ENCODE measurements around the gene TNN.
"Not testable (repeated sequence)": the region's sequence is repeated elsewhere in the genome, so short reads cannot be mapped to it uniquely, and the experiment has no call there.

TNN gene

DNA sequence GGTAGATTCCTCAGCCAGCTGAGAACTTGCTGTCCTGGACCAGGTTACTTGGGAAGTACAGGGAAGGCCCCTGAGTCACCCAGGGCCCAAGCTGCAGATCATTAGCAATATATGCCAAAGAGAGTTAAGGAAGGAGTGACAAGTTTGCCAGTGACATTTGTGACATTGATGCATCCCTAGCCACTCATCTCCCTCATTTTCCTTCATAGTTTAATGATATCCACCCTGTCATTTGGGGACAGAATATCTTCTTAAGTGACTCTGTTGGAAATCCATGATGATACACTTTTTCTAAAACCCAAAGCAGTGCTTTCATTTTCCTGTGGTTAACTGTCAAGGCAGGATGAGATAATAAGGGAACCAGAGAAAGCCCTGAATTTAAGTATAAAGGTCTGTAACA lies 3.2 kb downstream of the TNN start:
- no peak for DNase-seq (ENCODE audit: low spot score)

DNA sequence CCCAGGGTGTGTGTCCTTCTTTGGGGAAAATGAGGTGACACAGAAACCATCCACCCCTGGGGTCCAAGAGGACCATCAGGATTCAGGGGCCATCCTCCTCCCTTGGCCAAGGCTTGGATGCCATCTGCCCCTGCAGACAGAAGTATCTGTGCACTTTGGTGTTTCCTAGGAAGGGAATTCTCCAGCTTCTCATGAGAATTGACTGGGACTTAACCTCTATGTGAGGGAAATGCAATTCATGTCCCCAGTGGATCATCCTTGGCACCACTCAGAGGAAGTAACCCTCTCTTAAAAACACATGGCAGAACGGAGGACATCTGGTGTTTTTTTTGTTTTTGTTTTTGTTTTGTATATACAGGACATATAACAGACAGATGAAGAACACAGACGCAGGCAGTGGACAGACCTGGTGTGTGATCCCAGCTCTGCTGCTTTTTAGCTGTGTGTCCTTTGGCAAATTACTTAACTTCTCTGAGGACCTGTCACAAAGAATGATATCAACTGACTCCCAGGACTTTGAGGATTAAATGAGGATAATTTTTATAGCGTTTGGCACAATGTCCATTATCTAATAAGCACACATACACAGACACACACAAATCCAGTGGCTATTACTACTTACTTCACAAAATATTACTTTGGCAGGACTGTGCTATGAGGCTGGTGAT lies 3.8 kb downstream of the TNN start:
- no peak for DNase-seq (ENCODE audit: low spot score)

DNA sequence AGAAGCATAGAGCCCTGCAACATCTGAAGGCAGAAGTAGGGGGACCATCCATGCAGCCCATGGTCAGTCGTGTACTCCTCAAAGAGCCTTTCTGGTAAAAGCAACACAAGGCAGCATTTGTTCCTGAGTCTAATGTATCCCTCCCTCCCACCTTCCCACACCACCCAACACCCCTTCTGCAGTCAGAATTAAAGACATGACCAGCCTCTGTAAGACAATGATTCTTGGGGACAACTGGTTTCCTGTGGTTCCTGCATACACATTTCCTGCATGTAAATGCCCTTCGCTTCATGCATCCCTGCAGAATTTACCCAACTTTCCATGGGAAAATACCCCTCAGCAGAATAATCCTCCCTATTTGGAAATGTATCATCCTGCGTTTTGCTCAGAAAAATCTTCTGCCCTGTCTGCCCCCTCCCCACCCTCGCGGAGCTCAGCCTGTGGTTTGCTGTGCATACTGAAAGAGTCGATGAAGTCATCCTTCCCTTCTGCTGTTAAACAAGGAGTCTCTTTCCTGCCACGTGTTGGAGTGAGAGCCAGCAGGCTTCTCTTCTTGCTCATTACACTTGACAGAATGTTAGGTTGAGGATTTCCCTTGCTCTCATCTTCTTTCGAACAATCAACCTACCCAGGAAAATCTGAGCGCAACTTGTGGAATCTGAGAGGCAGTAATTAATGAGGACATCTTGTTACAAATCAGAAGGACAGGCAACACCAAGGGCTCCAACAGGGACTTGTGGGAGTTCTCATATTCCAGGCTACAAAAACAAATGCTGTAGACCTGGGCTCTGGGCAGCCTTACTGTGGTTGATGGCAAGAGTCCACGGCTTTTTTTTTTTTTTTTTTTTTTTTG lies 4.7 kb downstream of the TNN start:
- DNase-seq (ENCODE audit: low spot score): peak; percentile 78

DNA sequence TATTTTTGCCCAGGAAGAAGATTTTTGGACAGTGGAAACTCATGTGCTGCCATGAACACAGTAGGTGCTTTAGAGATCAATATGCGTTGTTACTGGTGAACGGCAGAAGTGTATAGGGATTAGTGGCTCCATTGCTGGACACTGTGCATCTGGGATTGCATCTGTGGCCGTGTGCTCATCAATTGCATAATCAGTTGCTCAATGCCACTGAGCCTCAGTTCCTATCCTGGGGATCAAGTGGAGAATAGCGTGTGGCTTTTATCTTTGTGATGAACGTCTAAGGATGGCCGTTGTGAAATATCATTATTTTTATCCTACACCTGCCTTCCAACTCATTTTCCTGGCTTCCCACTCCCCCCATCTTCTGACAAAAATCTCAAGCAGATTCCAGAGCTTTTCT lies 5.4 kb downstream of the TNN start:
- no peak for DNase-seq (ENCODE audit: low spot score)

DNA sequence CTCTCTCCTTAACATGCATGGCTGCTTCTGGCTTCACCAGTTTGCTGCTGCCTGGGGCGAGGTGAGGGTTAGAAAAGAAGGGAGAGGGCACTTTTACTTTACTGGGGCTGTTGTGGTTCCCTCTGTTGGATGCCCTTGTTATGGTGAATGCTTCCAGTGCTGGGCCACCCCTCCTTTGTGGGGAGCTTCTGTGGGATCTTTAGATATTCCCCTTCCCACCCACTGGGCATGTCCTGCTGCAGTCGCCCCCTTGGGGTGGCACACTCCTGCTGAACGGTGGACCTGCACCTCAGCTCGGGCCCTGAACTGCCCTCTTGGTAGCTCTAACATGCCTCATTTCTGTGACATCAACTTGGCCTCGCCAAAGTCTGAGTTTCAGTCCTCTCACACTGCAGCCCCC lies 6.0 kb downstream of the TNN start:
- DNase-seq (ENCODE audit: low spot score): no peak

DNA sequence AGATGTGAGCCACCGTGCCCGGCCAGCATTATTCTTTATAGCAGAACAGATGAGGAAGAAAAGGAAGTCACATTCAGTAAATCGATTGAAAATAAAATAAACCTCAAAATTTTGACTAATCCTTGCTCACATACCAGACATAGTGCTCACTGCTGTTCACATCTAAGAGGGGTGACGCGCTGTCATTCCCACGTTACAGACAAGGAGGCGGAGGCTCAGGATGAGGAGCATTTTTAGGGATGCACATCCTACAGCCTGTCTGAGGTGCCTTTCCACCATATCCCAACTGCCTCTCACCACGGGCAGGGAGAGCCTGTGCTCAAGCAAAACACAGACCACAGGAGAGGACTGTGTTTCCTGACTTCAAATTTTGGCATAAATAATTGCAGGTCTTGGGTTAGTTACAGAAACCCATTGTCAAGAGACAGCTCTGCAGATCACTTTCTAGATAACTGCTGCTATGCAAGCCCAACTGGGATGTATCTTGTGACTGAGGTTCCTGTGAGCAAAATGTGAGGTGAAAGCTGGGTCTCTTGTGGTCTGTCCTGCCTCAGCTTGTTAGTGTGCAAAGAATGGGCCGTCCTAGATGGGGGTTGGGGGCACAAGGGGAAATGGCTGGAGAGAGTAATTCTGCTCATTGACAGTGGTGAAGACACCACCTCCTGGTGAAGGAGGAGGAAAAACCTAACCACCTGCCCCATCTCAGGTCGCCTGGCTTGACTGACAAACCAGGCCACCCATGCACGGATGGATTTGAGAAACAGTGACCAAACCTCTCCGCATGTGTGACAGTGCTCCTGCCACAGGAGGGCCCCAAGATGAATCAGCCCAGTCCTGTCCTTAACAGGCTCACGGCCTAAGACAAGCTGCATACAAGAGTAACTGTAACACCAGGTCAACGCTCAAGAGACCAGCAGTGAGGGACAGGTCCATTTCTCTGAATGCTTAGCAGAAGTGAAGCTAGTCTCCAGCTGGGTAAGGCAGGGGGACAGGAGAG lies 8.2 kb downstream of the TNN start:
- DNase-seq (ENCODE audit: low spot score): no peak

DNA sequence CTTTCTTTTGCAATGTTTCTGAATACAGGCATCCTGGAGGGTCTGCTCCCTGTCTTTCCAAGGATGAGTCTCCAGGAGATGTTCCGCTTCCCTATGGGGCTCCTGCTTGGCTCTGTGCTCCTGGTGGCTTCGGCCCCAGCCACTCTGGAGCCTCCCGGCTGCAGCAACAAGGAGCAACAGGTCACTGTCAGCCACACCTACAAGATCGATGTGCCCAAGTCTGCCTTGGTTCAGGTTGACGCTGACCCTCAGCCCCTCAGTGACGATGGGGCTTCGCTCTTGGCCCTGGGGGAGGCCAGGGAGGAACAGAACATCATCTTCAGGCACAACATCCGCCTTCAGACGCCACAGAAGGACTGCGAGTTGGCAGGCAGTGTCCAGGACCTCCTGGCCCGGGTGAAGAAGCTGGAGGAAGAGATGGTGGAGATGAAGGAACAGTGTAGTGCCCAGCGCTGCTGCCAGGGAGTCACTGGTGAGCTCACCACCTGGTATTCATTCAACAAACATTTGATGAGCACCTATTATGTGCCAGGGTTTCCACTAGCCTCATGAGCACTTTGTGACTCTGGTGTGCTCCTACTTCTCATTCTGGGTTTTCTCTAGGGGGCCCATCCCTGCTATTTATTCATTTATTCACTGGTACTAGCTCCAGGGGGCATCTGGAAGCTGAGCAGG lies 9.9 kb downstream of the TNN start:
- no peak for DNase-seq (ENCODE audit: low spot score)

DNA sequence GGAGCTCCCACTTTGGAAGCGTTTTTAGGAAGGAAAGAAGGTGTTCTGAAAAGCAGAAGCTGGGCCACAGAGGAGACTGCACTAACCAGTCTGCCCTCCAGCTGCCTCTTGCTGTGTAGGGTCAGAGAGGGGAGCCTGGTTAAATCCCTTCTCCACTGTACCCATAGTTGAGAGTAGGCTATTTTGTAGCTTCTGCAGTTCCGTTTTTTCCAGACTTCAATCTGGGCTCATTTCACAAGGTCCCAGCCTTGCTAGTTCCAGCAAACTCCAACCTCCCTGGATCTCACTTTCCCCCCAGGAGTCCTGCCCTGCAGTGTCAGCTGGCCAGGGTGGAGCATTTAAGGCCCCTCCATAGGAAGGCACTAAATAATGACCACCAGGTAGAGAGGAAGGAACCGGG lies 11.0 kb downstream of the TNN start:
- DNase-seq (ENCODE audit: low spot score): no peak

DNA sequence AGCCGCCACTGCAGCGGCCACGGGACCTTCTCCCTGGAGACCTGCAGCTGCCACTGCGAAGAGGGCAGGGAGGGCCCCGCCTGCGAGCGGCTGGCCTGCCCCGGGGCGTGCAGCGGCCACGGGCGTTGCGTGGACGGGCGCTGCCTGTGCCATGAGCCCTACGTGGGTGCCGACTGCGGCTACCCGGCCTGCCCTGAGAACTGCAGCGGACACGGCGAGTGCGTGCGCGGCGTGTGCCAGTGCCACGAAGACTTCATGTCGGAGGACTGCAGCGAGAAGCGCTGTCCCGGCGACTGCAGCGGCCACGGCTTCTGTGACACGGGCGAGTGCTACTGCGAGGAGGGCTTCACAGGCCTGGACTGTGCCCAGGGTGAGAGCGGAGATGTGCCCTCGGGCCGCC lies 11.7 kb downstream of the TNN start:
- DNase-seq (ENCODE audit: low spot score): no peak

DNA sequence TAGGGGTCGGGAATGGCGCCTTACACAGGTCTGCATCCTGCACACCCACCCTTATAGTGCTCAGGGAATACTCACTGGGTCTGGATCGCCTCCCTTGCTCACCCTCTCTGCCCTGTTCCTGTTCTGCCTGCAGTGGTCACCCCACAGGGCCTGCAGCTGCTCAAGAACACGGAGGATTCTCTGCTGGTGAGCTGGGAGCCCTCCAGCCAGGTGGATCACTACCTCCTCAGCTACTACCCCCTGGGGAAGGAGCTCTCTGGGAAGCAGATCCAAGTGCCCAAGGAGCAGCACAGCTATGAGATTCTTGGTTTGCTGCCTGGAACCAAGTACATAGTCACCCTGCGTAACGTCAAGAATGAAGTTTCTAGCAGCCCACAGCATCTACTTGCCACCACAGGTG lies 12.4 kb downstream of the TNN start:
- DNase-seq (ENCODE audit: low spot score): no peak

DNA sequence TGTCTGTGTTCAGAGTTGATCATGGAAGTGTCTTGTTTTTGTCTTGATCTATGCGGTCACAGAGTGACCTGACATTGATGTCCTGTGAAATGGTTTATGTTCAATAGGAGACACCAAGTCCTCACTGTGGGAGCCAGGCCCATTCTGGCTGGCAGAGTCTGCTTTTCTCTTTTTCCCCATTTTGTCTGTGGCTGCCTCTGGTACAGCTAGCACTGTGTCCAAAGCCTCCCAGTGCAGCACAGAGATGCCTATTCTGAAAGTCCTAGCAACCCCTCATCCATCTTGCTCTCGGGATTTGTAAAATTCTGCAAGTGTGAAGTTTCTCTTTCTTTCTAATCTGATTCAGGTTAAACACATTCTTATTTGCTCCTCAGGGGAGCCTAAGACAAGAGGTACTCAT lies 14.3 kb downstream of the TNN start:
- no peak for DNase-seq (ENCODE audit: low spot score)

DNA sequence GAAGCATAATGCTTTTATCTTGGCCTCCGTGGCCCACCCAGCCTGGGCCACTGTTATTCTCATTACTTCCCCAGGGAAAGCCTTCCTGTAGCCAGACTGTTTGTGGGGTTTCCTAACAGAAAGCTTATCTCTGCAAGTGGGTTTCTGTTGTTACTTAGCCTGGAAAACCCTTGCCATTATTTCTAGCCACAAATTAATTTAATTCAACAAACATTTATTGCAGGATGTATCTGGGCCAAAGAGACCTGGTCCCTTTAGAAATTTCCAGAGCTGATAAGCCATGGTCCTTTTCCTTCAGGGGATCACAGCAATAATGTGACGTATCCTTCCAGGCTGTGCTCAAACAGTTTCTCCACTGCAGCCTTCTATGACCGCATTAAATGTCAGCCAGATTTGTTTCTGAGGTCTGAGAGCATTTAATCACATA lies 20.9 kb downstream of the TNN start:
- no peak for DNase-seq (ENCODE audit: low spot score)

DNA sequence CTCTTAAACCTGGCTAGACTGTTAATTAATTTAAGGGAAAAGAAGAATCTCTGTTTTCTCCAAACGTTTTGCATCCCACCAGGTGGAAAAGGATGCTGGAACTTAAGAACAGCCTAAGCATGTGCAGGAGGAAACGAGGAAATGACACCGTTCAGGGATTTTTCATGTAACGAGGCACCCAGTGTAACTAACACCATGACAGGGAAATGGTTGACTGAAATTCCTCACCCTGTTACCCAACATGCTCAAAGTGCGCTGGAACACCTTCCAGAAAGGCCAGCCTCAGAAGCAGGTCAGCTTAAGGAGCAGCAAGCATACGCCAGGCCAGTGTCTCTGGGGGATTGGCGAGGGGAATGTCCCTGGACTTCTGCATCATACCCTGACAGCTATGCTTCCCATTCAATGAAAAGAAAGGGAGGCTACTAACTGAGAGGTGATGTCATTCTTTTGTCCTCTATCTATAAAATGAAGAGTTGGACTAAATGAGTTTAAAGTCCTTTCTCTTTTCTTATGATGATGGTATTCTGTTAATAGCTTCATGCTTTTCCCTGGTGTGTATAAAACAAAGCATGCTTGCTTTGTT lies 21.6 kb downstream of the TNN start:
- DNase-seq (ENCODE audit: low spot score): no peak

DNA sequence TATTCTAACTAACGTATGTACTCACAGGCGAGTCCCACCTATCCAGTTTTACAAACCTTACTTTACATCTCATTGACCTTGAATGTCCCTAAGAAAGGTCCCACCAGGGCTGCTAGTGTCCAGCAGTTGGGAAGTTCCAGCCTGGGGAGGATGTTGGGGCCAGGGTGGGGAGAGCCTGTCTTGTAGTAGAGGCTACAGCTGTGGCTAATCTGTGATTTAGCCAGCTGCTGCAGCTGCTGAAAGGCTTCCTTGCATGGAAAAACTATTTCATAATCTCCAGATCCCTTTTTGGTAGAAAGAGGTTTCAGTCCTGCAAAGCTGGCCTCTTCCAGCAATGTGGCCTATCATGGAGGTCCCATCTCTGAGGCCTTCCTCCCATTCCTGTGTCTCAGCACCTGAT lies 23.1 kb downstream of the TNN start:
- no peak for DNase-seq (ENCODE audit: low spot score)

DNA sequence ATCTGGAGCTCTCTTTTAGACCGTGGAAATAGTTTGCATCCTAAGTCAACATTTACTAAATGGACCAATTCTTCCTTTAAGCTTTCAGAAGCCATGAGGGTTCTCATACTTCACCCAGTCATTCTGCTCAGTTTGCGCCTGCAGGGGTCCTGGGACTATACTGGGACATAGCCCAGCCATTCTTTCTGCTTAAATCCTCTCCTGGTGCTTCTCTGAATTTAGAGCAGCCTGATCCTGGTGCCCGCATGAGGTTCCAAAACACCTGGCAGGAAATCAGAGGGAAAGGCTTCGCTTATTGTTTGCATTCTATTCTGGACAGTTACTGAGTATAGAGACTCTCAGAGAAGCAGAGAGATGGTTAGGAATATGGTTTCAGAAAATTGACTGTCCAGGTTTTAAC lies 27.0 kb downstream of the TNN start:
- no peak for DNase-seq (ENCODE audit: low spot score)

DNA sequence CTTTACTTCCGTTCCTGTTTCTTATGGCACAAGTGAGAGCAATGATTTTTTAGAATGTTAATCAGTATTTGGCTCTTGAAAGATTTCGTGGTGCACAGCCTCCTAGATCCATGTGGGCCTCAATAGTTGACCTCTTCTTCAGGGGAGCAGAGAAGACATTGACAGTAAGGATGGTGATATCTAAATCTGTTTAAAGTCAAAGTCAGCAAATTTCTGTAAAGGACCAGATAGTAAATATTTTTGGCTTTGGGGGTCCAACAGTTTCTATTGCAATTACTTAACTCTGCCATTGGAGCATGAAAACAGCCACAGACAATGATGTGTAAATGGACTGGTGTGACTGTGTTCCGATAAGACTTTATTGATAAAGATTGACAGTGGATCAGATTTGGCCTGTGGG lies 27.4 kb downstream of the TNN start:
- DNase-seq (ENCODE audit: low spot score): no peak

DNA sequence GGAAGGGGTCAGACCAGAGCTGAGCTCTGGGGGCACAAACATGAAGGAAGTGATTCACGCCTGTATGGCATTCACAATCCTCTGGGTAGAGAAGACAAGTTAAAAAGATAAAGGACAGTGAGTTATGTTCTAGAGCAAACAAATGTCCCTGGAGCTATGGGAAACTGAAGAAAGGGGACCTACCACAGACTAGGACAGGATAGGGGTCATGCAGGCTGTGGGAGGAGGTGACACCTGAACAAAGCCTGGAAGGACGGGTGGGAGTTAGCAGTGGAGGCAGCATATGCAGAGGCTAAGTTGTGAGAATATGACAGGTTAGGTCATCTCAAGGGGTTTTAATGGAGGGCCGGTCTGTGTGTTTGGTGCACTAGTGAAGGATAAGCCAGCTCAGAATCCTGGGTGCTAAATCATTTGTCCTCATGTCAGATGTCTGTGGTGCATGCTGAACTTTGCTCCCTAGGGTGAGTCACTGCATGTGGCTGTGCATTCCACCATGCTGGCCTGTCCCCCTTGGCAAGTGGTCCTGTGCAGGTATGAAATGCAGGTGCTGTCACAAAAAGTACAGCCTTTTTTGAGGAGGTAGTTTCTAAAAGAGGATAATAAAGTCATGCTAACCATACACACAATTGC lies 28.5 kb downstream of the TNN start:
- DNase-seq (ENCODE audit: low spot score): no peak

DNA sequence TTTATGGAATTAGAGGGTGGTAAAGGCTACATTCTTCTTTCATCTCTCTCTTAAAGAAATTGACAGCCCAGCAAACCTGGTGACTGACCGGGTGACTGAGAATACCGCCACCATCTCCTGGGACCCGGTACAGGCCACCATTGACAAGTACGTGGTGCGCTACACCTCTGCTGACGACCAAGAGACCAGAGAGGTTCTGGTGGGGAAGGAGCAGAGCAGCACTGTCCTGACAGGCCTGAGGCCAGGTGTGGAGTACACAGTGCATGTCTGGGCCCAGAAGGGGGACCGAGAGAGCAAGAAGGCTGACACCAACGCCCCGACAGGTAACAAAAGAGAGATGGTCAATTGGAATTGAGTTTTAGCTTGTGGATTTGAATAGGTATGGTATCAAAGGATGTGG lies 29.7 kb downstream of the TNN start:
- no peak for DNase-seq (ENCODE audit: low spot score)

DNA sequence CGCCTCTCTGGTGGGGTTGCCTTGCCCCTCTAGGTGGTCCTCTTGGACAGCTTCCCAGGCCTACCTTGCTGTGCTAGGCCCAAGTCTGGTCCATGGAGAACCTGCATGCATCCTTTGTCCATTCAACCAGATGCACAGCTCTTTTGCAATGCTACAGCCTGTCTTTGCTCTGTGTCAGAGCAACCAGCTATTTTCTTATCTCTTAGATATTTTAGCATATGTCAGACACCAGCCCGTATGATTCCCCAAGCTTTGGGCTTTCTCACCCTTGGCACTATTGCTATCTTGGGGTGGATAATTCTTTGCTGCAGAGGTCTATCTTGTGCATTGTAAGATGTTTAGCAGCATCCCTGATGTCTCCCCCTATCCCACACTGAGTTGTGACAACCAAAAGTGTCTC lies 32.3 kb downstream of the TNN start:
- no peak for DNase-seq (ENCODE audit: low spot score)

DNA sequence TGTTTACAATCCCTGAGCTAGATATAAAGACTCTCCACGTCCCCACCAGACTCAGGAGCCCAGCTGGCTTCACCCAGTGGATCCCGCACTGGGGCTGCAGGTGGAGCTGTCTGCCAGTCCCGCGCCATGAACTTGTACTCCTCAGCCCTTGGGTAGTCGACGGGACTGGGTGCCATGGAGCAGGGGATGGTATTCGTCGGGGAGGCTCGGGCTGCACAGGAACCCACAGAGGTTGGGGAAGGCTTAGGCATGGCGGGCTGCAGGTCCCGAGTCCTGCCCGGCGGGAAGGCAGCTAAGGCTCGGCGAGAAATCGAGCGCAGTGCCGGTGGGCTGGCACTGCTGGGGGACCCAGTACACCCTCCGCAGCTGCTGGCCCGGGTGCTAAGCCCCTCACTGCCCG lies 34.5 kb downstream of the TNN start:
- not testable (repeated sequence) for DNase-seq (ENCODE audit: low spot score)

DNA sequence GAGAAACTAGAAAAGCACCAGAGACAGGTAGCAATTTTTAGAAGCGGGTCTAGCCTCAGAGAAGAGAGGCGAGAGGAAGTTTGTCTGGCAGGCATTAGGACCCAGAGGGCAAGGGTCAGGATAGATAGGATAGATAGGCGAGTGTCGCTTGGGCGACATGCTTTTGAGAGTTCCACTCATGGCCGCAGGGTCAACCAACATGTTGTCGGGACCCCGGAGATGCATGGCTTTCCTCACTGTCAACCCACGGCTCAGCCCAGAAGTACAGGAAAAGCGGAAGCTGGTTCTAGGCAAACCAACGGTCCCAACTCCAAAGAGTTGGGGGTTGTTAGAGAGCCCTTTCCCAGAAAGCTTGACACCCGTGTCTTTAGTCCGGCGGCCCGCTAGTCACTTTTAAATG lies 38.9 kb downstream of the TNN start:
- not testable (repeated sequence) for DNase-seq (ENCODE audit: low spot score)
